GDM1 (cell line): ENCODE results near the gene SMAD2.
"Not testable (repeated sequence)": the region's sequence is repeated elsewhere in the genome, so short reads cannot be mapped to it uniquely, and the experiment has no call there.

ENCODE experiments used
- DNase-seq: peaks from one replicate; lab custom pipeline; 2025; lab: John Stamatoyannopoulos, UW

SMAD2 gene

DNA sequence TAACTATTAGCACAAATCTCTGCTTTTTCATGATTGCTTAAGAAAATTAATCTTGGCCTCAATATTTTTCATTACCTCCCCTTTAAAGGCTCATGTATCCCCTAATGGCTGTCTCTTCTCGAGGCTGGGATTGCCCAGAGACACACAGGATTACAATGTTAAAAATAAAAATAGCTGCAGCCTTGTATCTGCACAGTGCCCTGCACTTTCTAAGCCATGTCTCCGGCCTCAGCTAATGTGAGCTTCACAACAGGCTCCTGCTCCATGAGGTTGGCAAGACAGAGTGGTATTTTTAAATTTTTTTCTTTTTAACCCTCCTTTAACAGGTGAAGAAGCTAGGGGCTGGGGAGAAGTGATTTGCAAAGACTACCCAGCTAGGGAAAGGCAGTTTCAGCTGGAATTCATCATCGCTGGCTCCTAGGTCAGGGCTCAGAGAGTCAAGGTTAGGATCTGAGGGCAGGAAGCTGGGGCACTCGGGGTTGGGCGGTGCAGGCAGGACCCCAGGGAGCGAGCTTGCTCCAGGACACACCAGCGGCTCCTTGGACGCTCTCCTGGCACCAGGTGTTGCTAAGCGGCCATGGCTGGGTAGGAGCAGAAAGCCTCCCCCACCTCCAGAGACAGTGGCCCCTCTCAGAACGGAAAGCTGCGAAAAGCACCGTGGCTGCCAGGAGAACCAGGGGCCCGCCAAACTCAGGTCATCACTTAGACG is 135.6 kb downstream of the SMAD2 start:
- no peak for DNase-seq

DNA sequence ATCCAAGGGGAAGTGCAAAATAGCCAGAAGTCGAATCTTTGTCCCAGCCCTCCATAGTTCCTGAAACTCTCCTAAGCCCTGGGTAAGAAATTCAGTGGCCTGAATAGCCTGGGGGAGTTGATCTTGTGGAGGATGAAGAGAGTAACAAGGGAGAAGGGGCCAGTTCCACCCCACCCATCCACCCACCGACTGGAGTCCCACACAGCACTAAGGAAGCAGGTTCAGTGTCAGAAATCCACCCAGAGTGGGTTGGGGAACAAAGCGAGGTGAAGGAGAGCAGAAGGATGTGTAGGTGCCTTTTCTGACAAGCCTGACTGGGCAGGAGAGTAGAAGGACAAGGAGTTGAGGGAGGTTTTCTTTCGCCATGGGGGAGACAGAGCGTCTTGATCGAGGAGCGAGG is 136.8 kb downstream of the SMAD2 start:
- no peak for DNase-seq

DNA sequence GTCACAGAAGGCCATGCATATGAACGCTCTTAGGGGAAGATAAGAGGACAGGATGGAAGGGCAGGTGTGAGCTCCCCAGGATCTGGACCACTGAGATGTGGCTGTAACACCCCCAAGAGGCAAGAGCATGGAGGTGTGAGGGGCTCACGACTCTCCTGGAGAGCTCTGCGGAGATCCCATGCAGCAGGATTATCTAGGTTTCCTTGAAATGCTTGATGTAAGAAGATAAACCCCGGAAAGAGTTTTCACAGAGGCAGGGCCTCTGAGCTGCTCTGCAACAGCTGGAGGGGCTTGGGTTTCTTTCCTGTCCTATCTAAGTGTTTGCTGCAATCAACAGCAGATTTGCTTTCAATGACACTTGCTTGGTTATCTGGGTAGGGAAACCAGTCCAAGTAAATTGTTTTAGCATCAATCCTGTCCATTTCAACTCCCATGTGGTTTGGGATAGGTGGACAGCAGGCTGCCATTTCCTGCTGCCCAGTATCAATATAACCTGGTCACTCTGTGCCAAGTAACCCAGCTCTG is 138.9 kb downstream of the SMAD2 start:
- no peak for DNase-seq

DNA sequence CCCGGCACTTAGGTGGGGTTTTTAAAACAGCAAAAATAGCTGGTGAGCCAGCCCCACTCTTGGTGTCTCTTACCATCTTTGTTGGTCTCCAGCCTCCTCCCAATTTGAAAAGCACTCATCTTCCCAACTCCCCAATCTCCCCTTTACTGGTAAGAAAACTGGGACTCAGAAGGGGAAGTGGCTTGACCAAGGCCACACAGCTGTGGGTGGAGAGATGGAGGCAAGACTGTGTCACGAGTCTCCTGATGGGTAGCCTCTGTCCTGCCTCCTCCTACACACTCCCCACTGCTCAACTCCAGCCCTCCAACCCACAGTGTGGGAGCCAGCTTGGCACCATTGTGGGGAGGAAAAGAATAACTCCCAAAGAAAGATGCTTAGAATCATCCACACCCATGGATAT is 140.4 kb downstream of the SMAD2 start:
- DNase-seq: no peak

DNA sequence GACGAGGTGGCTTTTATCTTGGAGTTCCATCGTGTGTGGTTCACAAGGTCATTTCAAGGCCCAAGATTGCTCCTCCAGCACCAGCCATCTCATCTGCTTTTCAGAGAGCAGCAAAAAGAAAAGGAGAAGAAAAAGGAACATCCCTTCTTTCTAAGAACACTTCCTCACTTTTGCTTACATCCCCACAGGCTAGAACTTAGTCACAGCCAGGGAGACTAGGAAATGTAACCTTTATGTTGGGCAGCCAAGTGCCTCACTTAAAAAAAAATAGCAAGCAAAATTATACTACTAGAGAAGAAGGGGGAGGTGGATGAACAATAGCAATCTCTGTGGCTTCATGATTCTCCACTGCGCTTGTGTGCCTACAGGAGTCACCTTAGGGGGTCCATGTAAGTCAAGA is 141.8 kb downstream of the SMAD2 start:
- no peak for DNase-seq

DNA sequence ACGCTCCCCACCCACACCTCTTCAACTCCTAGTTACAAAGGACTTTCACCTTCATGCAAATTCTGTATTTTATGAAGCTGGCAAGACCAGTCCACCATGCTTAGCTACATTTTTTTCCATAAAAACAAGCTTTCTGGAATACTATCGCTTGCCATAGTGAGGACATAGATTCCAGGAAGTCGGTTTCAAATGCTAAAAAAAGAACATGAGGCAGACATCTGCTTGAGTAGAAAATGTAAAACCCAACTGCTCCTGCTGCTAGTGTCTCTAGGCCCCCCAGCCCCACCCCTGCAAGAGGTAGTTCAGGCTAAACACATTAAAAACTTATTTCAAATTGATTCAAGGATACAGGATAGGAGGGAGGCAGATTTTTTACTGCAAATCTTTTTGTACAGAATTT is 148.9 kb downstream of the SMAD2 start:
- no peak for DNase-seq

DNA sequence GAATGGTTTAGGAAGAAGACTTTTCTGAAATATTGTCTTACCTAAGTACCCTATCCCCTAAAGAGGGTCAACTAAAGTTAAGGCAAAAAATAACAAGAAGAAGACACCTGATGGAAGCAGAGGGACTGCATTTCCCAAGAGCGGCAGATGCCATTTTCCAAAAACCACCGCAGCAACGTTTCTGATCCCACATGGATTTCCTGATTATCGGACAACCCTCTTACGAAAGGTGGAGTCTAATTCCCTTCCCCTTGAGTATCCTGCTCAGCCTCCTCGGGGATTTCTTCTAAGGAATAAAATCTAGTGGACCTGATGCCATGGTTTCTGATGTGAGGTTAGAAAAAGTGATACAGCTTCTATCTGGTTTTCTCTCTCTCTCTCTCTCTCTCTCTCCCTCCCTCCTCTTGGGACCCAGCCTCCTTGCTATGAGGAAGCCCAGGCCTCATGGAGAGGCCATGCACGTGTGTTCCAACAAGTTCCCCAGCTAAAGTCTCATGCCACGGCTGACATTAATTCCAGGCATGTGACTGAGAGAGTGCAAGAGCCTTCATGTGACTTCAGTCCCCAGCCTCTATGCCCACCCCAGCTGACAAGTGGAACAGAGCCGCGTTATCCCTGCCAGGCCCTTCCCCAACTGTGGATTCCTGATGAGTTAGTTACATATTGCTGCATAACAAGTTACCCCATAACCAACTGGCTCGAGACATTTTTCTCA is 150.3 kb downstream of the SMAD2 start:
- no peak for DNase-seq

DNA sequence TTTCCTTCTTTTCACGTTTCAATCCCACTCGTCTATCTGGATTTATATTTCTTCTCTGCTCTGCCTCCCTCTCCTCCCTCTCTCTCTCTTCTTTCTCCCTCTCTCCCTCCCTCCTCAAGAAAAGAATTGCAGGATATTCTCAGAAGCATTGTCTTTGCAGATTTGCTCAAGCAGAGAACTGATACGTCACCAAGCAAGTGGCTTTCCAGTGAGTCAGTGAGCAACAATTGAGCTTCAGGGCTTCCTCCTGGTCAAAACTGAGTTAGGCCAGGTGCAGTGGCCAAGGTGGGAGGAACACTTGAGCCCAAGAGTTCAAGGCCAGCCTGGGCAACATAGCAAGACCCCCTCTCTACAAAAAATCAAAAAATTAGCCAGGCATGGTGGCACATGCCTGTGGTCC is 151.1 kb downstream of the SMAD2 start:
- no peak for DNase-seq

DNA sequence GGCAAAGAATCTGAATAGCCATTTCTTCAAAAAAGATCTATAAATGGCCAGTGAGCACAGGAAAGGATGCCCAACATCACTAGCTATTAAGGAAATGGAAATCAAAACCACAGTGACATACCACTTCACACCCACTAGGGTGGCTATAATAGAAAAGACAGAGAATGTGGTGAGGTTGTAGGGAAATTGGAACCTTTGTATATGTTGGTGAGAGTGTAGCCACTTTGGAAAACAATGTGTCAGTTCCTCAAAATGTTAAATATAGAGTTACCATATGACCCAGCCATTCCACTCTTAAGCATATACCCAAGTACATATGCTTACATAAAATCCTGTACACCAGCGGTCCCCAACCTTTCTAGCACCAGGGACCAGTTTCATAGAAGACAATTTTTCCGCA is 152.8 kb downstream of the SMAD2 start:
- peak; percentile 7 for DNase-seq

DNA sequence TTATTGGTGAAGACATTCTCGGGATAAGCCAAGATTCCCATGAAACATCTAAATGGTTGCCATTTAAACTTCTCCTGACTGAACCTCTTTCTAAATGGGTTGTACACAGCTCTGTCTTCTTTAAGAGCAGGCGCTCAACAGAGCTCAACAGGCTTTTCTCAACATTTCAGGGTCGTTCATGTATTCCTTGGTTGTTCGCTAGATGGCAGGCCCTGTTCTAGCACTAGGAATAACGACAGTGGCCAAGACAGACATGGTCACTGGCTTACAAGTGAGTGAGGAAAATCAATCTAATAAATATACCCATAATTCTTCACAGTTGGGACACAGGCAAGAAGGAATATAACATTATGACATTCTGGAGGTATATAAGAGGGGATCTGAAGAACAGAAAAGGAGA is 154.5 kb downstream of the SMAD2 start:
- DNase-seq: no peak

DNA sequence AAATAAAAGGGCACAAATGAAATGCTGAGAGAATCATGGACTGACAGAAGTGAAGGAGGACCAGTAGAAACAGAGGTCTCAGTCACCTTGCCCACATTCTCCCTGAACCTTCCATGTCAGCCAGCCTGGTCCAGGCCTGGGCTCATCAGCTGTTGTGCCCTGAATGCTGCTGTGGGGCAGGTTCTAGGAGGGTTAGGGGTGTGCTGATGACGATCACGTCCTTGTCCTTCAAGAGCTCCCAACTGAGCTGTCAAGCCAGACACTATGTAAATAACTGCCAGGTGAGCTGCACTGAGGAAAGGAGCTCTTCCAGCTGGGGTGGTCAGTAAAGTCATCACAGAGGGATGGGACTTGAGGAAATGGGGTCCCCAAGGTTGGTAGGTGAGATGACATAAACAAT is 156.5 kb downstream of the SMAD2 start:
- no peak for DNase-seq

DNA sequence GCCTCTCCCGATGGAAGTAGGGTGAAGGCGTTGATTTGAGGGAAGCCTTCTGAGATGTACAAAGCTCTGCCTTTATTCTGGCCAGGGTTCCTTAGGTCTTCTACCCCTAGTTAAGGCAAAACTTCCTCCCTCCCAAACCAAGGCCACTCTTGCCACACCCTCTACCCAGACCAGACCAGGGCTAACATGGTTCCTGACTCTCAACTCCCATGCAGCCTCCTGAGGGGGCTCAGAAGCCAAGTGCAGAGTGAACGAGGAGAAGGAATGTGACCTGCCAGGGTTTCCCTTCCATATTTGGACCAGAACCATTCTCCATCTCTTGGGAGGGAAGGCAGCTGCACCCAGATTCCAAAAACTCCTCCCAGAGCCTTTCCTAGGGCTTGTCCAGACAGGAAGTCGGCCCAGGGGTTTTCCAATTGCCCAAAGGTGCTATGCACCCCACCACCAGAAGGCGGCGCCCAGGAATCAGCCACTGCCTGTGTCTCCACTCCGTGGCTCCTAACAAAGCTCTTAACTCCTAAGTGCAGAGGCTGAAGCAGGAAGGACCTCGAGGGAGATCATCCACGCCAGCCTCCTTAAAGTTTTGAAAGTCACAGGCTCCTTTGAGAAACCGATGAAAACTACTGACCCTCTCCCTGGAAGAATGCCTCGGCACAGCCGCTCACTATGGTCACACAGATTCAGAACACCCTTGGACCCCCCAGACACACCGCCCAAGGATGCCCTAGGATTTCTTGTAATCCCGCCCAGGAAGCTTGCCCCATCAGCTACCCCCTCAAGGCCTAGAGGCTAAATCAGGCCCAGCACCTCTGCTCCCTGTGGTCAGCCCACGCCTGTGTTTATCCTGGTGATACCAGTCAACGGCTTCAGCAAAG is 157.8 kb downstream of the SMAD2 start:
- peak; percentile 44 for DNase-seq

DNA sequence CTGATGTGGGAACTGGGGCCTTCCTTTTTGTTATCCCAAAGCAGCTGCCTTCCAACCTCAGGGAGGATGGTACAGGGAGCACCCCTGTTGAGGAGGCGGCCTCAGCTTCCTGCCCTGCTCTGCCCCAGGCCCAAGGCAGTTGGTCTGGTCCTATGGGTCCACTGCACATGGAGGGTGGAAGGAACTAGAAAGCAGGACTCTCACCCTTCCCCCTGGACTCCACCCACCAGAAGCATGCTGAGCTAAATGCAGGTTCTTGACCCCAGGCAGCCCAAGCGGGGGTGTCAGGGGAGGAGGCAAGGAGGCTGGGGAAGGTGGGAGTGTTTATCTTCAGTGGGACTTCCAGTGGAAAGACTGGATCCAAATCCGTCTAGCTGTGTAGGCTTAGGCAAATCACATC is 158.5 kb downstream of the SMAD2 start:
- no peak for DNase-seq

DNA sequence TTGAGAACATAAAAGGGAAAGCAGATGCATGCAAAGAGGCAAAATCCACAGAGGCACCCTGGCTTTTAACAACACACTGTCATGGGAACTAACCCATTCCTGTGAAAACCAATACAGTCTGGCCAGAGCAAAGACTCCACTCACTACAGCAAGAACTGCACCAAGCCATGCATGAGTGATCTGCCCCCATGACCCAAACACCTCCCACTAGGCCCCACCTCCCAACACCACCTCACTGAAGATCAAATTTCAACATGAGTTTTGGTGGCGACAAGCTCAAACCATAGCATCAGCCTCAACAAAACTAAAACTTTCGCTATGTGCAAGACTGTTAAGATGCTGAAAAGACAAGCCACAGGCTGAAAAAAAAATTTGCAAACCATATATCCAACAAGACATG is 162.8 kb downstream of the SMAD2 start:
- no peak for DNase-seq

DNA sequence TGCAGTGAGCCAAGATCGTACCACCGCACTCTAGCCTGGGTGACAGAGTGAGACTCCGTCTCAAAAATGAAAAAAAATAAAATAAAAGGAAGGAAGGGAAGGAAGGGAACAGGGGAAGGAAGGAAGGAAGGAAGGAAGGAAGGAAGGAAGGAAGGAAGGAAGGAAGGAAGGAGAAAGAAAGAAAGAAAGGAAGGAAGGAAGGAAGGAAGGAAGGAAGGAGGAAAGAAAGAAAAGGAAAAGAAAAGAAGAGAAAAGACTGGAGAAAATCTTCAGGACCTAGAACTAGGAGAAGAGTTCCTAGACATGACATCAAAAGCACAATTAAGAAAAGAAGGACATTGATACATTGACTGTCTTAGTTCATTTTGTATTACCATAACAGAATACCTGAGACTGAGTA is 163.3 kb downstream of the SMAD2 start:
- not testable (repeated sequence) for DNase-seq
